ENCODE data around the gene FMNL1.

FMNL1 gene

DNA sequence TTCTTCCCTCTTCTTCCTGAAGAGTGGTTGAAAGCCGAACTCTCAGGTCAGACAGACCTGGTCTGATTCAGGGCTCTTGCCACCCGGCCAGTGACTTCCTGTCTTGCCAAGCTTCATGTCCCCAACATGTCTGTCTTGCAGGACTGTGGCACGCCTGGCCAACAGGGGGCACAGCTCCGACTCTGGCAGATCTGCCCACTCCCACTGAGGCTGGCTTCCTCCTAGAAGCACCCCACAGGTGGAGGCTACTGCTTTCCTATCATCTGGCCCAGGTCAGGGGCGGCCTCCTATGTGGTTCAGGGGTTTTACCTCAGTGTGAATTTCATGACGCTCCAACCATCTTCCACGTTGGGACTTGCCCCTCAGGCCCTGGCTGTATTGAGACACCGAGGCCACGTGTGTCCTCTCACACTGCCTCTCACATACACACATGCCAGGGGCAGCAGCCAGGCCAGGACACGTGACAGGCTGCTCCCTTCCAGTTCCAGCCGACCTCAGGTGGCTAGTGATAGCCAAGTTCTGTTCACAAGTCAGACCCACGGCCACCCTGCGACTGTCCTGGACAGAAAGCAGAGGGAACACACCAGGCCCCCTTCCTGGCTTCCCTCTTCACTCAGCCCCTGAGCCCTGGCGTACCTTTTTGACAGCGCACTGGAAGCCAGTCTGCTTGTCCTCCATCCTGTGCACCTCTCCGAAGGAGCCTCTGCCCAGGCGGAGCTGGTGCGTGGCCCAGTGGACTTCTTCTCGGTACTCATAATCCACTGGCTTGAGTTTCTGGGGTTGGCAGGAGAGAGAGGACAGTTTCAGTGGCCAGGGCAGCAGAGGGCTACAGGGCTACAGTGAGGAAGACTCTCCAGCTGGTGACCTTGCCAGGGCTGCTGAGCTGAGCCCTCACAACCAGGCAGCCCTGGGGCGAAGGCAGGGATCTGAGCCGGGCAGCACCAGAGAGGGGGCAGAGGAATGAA is 62.8 kb downstream of the FMNL1 start:
- DNase-seq, result peak; percentile 39

DNA sequence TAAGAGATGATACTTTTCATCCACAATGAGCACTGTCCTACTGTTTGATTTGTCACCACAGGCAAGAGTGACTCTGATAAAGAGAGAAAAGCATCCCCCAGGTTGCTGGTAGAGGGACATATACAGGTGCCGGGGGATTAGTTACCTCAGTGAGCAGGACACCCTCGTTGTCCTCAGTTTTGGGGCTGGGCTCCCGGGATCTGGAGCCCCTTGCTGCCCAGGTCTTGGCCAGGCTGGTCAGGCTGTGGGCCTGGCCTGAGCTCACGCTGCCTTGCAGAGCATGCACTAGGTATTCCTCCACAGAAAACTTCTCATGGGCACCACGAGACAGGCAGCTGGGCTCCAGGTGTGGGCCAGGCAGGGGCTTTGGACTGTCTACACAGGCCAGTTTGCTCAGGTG is 64.6 kb downstream of the FMNL1 start:
- no peak for DNase-seq

DNA sequence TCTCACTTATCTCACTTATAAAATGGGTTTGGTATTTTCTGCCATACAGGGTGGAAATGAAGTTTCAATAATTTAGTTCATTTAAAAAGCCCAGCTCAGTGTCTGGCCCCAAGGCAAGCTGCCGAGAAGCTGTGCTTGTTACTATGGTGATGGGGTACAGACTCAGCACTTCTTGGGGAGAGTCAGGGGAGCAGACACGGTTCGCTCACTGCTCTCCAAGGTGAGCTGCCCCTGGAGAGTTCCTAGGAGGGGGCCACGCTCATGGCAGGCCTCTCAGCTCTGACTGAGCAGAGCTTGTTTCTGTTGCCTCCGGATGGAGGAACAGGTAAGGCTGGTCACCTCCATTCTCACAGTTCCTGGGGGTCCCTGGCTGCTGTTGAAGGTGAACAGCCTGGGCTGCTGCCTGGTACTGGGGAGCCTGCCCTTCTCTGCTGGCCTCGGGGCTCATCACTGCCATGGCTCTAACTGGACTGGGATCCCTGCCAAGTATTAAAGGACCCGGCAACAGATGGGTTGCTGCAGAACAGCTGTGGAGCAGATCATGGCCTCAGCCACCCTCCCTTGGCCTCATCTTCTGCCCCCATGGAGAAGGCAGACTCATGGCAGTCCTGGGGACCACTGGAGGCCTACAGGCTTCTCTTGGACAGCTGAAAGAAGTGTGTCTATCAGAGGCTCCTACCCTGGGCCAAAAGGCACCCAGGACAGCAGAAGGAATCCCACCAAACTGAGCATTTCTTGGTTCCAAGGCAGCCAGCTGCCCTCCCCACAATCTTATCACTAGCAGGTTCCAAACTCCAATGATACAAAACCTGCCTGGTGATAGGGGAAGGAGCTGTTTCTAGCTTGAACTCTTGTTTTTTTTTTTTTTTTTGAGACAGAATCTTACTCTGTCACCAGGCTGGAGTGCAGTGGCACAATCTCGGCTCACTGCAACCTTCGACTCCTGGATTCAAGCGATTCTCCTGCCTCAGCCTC is 66.1 kb downstream of the FMNL1 start:
- no peak for DNase-seq

DNA sequence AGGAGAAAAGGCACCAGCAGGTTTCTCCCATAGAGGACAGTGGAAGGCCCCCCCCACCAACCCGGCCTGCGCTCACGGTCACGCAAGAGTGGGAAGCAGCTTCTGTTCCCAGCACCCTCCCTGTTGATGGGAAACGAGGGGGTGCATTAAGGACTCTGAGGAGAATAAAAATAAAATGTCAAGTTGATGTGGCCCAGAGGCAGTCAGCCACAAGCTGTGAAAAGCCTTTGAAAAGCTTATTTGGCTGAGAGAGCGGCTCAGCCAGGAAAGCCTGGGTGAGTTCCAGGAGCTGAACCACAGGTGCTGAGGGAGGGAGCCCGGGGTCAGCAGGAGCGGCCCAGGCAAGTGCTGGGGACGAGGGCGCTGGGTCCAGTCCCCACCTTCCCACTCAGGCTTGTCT is 67.1 kb downstream of the FMNL1 start:
- DNase-seq, result no peak

DNA sequence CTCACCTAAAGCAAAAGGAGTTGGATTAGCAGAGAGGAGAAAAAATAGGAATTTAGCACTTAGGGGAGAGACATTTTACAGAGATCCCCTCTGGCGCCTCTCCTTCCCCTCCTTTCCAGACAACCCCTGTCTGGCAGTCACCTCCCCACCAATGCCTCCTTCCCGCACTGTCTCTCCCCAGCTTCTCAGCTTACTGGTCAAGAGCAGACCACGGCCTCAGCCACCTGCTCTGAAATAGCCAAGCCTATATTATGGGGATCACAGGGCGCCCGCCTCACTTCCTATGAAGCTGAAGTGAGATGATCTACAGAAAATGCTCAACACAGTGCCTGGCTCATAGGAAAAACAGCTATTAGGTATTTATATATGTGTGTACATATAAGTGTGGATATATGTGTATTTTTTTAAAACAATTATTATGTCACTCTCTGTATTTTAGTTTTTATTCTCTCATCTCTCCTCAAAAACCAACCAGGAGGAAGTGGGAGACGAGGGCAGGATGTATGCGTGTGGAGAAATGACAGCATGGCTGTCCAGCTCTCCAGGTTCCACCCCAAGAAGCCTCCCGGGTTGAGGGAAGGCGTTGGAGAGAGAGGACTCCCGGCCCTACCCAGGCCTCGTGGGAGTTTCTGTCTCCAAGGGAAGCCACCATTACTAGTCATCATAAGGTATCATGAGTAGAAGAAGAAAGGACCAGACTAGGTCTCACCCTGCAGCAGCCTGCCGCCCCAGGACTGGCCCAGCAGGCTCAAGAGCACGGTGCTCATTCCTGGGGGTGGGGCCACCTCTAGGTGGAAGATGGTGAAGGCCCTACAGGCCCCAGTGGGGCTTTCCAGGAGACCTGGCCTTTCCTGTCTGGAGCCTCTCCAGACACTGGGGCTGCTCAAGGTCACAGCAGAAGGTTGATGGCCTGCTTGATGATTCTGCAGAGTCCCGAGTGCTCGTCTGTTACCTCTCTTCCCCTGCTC is 67.9 kb downstream of the FMNL1 start:
- no peak for DNase-seq

DNA sequence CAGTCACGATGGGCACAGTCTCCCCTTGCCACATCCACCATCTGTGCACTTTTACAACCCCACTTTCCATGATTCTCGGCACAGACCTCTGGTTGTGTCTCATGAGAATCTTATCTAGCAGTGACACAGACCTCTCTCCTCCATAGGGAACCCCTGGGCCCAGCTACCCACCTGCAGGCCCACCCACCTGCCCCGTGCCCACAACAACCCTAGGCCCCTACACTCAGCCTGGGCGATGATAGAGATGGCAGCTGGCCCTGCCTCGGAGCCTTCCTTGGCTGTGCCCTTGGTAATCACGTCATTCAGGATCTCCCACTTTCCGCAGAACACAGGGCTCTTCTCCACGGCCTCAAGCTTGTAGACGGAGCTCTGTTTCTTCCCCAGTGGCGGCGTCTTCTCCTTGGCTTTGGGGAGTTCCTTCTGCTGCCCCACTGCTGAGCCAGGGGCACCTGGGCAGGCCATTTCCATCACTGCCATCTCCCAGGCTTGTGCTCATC is 68.6 kb downstream of the FMNL1 start:
- DNase-seq, result no peak

DNA sequence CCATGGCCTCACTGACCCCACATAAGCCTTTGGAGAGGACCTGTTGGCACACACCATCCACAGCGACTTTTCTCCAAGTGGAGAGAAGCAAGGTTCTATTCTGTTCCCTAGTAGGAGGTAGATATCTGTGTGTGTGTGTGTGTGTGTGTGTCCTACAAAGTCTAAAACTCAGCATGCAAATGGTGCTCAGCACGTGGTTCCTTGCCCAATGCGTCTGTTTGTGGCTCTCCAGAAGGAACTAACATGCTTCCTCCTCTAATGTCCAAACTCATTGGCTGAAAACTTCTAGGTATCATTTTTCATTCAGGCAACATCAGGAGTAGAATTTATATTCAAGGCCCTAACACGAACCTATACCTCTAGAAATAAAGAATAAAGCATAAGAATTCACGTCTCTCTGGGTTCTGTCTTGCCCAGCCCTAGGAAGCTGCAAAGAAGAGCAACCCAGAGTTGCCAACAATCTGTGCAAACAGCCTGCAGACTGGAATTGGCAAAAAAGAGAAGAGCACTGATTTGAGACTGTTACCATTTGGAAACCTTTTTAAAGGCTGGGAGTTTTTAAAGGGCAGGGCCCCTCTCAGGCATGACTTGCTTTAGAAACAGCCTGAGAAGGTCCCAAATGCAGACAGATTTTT is 69.6 kb downstream of the FMNL1 start:
- DNase-seq, result no peak

DNA sequence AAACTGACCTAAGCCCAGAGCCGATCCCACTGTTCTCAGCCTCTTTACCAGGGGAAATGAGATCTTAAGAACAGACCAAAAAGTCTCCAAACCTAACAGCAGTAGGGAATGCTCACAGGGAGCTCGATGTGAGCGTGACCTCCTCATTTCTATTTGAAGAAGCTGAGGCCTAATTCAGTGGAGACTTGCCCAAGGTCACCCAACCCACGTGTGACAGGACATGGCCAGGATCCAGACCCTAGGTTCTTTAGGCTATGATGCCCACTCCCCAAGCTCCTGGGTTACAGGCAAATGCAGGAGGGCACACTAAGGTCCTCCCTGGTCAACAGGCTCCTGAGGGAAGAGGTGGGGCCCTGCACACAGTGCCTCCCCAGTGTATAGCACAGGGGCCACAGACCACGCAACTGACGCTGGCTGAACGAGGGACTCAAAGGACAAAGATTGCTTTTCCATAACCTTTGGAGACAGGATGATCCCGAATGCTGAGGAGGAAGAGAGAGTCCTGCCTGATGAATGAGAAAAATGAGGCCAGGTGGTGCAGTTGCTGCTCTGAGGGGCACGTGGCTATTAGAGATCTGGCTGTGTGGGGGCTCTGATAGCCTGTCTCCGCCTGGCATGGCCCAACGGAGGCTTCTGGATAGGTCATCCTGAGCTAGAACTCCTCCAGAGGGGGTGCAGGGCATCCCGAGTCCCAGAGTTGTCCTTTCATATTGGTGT is 71.2 kb downstream of the FMNL1 start:
- no peak for DNase-seq

DNA sequence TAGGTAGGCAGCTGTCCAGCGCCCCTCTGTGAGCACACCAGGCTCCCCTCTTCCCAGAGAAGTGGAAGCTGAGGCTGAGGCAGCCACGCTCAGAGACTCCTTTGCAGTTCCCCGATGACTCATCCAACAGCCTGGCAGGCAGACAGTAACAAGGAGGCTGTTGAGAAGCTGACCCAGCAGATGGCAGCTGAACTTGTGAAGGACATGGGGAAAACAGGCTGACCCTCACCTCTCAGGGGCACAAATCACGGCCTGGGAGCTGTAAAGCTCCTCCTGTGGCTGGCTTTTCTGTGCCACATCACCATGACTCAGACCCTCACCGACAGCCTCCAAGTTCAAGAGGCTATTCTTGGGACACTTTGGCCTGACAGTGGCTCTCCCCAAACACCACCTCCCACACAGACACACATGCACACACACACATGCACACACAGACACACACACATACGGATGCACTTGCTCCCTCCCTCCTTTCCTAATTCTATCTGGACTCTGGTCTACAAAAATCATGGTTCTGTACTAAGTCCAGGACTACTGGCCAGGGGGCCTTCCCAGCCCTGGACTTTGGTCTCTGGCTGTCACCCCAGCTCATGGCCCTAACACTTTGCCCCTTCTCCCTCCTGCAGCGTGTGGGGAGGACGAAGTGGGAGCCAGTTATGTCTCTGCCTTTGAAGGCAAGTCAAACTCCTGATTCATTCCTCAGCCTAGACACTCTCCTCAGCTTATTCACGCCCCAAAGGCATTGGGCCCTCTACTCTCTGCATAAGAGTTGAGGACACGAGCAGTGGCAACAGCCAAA is 71.9 kb downstream of the FMNL1 start:
- DNase-seq, result no peak

DNA sequence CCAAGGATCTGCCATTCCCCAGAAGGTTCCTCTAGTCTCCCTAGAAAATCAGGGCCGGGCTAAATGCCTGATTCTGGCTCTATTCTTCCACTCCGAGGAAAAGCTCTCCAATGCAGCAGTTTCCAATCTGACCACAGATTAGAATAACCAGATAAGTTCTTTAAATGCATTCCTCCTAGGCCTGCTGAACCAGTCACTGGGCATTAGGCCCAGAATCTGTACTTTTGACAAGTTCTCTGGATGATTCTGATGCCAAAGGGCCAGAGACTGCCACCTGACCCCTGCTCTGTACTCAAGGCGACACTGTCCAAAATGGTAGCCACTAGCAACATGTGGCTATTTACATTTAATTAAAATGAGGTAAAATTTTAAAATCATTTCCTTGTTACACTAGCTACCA is 72.8 kb downstream of the FMNL1 start:
- no peak for DNase-seq

DNA sequence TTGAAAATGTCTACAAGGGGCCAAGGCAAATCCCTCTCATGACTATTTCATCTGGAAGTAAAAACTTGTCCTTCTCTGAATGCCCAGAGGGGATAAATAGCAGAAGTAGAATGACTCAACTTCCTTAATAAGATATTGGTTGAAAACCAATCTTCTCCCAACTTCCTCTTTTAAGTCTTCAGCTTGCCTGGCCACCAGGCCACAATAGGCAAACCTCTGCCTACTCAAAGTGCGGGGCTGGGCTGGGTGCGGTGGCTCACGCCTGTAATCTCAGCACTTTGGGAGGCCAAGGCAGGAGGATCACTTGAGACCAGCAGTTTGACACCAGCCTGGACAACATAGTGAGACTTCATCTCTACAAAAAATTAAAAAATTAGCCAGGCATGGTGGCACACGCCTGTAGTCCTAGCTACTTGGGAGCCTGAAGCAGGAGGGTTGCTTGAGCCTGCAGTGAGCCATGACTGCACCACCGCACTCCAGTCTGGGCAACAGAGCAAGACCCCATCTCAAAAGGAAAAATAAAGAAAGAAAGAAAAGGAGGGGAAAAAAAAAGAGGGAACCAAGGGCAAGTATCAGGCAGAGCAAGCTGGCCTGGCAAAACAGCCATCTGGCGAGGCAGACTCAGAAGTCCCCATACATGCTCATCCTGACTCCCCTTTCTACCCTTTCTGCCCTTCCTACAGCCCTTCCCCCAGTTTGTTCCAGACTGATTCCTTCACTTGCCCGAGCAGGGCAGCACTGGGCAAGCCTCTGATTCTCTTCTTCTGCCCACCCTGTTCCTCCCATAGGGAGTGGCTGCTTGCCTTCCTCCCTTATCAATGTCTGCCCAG is 74.5 kb downstream of the FMNL1 start:
- peak; percentile 17 for DNase-seq

DNA sequence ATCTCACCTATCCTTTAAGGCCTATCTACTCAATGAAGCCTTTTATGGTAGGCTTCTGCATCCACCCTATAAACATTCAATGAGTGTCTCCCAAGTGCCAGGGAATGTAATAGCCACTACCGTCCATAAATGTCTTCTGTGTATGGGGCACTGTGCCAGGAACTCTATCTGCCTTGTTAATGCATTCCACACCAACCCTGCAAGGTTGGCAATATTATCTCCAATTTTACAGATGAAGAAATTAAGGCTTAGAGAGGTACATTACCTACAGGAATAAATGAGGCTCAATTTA is 75.1 kb downstream of the FMNL1 start:
- DNase-seq, result no peak
